RWPE2 (cell line): ENCODE measurements around the gene PUM2.

ENCODE experiments used
- ATAC-seq: fragments of 200-7000 bp; cut with Tn5 transposase; 3 replicates; pipeline ENCODE4 v1.9.1; 2021; ENCODE audit warnings: low read depth
- DNase-seq: peaks from one replicate; pipeline ENCODE4 v3.0.0-alpha.2; 2020; ENCODE audit warnings: low spot score
- H3K27ac ChIP-seq: fragments of 450-650 bp; 2 replicates; pipeline ENCODE4 v1.5.1; 2017; ENCODE audit warnings: mild to moderate bottlenecking; ENCODE audit not compliant: poor library complexity, severe bottlenecking
- H3K27me3 ChIP-seq: fragments of 250-450 bp; sonication (Bioruptor Pico); 2 replicates; pipeline ENCODE4 v1.5.1; 2021; ENCODE audit warnings: mild to moderate bottlenecking, moderate library complexity; ENCODE audit not compliant: insufficient read depth, poor library complexity, severe bottlenecking
- H3K36me3 ChIP-seq: fragments of 250-450 bp; sonication (Bioruptor Pico); 2 replicates; pipeline ENCODE4 v1.5.1; 2020; ENCODE audit warnings: low read depth, mild to moderate bottlenecking, moderate library complexity
- H3K4me1 ChIP-seq: fragments of 250-450 bp; sonication (Bioruptor Pico); 2 replicates; pipeline ENCODE4 v1.5.1; 2021; ENCODE audit warnings: mild to moderate bottlenecking, moderate library complexity; ENCODE audit not compliant: insufficient read depth, poor library complexity, severe bottlenecking
- H3K4me3 ChIP-seq: fragments of 250-450 bp; sonication (Bioruptor Pico); 2 replicates; pipeline ENCODE4 v1.5.1; 2021; ENCODE audit warnings: mild to moderate bottlenecking, moderate library complexity; ENCODE audit not compliant: severe bottlenecking
- H3K9me3 ChIP-seq: fragments of 250-450 bp; sonication (Bioruptor Pico); 2 replicates; pipeline ENCODE4 v1.5.1; 2021; ENCODE audit warnings: mild to moderate bottlenecking, moderate library complexity; ENCODE audit not compliant: severe bottlenecking
- CTCF ChIP-seq: fragments of 450-650 bp; IDR thresholded peaks from one replicate; pipeline ENCODE4 v1.5.1; 2017; ENCODE audit warnings: mild to moderate bottlenecking, moderate library complexity; ENCODE audit not compliant: poor library complexity, severe bottlenecking

Gene PUM2

DNA sequence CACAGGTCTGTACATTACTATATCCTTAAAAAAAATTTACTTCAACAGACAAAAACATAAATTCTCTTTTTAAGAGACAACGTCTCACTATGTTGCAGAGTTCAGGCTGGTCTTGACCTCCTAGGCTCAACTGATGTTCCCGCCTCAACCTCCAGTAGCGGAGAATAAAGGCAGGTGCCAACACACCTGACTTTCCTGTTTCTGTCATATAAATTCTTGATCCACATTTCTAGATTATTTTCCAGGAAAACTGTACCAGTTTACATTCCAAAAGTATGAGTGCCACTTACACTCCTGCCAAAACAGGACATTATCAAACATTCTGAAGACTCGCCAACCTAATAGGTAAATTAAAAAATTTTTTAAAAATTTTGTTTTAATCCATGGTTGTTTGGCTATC, 48.6 kb downstream of the PUM2 start:
- Histone ChIP-seq H3K27ac (no peak overlapping the region), H3K4me3 (no peak overlapping the region), H3K9me3 (no peaks in the 10 kb centered on the region), H3K27me3 (no peaks in the 10 kb centered on the region), H3K36me3 (peaks cover 87% of the 10 kb centered on the region), H3K4me1 (peaks cover 14% of the 10 kb centered on the region)
- ATAC-seq, result no peak
- no peak for TF ChIP-seq CTCF
- DNase-seq, result no peak

- Histone ChIP-seq H3K36me3 (peaks cover 82% of the 10 kb centered on the region), H3K9me3 (no peaks in the 10 kb centered on the region), H3K4me3 (no peak overlapping the region), H3K4me1 (peaks cover 14% of the 10 kb centered on the region), H3K27ac (no peak overlapping the region), H3K27me3 (no peaks in the 10 kb centered on the region)
- no peak for TF ChIP-seq CTCF
- DNase-seq (no peak), ATAC-seq (no peak)
These were observed 50.0 kb downstream of the PUM2 start for GRCh38 chr2:20300656-20301055.

GRCh38 chr2:20299113-20299512, 51.5 kb downstream of the PUM2 start:
- no peak for ATAC-seq
- Histone ChIP-seq H3K4me1 (peaks cover 7% of the 10 kb centered on the region), H3K27ac (no peak overlapping the region), H3K27me3 (no peaks in the 10 kb centered on the region), H3K9me3 (no peaks in the 10 kb centered on the region), H3K36me3 (peaks cover 83% of the 10 kb centered on the region), H3K4me3 (no peak overlapping the region)
- DNase-seq, result no peak
- no peak for TF ChIP-seq CTCF

- Histone ChIP-seq H3K36me3 (peaks cover 70% of the 10 kb centered on the region), H3K27me3 (no peaks in the 10 kb centered on the region), H3K27ac (no peak overlapping the region), H3K4me1 (peaks cover 13% of the 10 kb centered on the region), H3K4me3 (no peak overlapping the region), H3K9me3 (no peaks in the 10 kb centered on the region)
- DNase-seq, result no peak
- no peak for TF ChIP-seq CTCF
- no peak for ATAC-seq
These were observed 56.4 kb downstream of the PUM2 start for GRCh38 chr2:20294231-20294630.

DNA sequence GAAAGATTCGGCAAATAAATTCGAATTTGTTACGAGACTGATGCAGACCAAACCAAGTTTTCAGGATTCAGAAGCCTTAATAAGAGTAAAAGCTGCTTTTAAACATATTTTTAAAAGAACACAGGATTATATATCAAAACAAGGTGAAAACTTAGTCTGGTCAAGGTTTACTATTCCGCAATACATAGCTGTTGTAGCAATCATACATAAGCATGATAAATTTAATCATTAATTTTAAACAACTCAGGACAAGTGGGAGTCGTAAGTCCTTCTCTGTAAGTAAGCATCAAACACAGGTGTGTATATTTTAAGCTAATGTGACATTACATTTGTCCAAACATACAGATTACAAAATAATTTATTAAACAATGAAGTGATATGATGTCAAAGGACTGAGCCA, 57.7 kb downstream of the PUM2 start:
- Histone ChIP-seq H3K4me1 (peaks cover 26% of the 10 kb centered on the region), H3K4me3 (no peak overlapping the region), H3K36me3 (peaks cover 79% of the 10 kb centered on the region), H3K27ac (no peak overlapping the region), H3K9me3 (no peaks in the 10 kb centered on the region), H3K27me3 (no peaks in the 10 kb centered on the region)
- no peak for TF ChIP-seq CTCF
- ATAC-seq, result no peak
- no peak for DNase-seq
